CD4-positive, alpha-beta T cell treated with Interleukin-4 for 1 hour (primary cell): ENCODE data around the gene CYP26A1.

Experiments used
- DNase-seq, 2 donors: peaks; one replicate each; pipeline ENCODE4 v3.0.0-alpha.2; 2020 to 2022

Gene CYP26A1

DNA sequence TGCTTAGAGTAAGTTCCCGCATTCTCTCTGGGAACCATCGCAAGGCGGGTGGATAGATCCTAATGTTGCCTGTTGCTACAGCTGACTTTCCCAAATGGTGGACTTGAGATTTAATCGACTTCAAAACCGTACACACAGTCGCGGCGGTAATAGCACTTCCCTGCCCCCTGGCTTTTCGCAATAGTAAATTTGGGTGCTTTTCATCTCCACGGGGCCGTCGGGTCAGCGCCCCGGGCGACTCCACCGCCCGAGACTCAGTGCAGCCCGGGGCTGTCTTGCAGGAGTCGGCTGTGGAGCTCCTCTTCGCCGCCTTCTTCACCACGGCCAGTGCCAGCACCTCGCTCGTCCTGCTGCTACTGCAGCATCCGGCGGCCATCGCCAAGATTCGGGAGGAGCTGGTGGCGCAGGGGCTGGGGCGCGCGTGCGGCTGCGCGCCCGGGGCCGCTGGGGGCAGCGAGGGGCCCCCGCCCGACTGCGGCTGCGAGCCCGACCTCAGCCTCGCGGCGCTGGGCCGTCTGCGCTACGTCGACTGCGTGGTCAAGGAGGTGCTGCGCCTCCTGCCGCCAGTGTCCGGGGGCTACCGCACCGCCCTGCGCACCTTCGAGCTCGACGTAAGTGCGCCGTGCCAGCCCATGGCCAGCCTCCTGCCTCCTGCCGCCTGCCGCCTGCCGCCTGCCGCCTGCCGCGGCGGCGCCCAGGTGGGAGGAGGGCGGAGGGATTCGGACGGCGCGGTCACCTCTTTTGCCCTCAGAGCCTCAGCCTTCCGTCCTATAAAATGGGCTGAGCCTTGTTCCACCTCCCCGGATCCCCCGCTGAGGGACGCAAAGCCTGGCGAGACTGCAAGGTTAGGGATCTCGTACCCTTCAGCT, 7.8 kb upstream of the CYP26A1 start:
- no peak for DNase-seq

DNA sequence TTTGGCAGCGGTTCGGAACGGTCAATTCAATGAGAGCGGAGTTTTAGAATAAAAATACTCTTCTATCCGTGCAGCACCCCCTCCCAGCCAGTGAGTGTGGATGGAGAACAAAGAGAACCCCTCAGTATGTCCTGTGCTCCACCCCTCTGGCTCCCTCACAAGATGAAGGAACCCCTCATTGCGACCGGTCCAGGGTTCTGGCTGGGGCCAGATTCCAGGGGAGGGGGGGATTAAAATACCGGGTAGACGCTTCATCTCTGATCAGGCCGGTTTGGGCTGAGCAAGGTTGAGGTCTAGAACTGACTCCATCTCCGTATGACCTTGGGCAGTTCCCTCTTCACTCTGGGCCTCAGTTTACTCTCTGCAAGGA, 7.2 kb upstream of the CYP26A1 start:
- DNase-seq, result no peak

DNA sequence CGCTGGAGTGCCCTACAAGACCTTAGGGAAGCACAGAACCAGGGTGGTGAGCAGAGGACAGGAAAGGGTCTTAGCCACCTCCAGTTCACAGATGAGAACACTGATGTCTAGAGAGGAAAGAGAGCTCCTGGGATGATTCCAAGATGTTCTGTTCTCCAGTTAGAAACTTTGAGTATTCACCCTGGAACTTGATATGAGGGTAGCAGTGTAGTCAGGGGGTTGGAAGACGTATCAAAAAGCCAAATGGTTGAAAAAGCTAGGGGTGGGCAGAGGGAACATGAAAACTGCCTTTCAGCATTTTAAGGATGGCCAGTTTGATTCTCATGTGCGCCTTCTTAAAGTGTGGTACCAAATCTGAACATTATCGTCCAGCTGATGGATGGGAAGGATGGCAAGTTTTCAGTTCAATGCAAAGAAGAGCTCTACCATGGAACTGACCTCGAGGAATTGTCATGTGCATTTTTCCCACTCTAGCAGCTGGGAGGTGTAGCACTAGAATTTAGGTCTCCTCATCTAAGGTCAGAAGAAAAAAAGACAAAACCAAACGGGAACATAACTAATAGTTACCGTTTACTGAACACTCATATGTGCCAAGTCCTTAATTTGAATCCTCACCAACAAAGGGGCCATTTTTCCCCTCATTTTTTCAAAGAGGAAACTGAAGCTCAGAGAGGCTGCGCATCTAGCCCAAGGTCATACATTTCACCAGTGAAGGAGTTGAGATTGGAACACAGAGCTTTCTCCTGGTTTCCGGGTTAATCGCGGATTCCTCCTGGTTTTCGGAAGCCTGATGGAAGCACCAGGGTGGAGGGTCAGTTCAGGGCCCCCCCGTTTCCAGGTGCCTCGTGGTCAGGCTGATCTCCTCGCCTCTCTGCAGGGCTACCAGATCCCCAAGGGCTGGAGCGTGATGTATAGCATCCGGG, 6.0 kb upstream of the CYP26A1 start:
- no peak for DNase-seq

DNA sequence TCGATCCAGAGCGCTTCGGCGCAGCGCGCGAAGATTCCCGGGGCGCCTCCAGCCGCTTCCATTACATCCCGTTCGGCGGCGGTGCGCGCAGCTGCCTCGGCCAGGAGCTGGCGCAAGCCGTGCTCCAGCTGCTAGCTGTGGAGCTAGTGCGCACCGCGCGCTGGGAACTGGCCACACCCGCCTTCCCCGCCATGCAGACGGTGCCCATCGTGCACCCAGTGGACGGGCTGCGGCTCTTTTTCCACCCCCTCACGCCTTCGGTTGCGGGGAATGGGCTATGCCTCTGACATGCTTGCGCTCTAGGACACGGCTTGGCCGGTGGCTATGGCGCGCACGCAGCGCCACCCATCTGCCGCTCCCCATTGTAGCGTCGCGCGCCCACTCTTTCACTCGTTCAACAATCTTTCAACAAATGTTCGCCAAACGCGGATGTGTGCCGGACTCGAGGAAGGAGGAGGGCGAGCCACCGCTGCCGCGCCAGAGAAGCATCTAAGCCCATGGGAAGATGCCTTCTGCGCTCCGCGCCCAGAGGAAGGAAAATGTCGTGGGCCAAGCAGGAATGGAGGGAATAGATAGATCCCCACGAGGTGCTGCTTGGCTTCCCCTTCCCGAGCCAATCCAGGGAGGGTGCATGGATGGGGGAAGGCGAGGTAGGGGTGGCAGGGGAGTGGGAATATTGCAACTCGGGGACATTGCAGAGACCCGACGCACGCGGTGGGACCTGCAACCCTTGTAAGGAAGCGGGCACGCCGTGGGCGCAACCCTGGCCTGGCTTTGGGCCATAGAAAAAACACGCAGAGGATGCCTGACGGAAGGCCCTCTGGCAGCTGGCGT, 5.1 kb upstream of the CYP26A1 start:
- DNase-seq, result no peak

DNA sequence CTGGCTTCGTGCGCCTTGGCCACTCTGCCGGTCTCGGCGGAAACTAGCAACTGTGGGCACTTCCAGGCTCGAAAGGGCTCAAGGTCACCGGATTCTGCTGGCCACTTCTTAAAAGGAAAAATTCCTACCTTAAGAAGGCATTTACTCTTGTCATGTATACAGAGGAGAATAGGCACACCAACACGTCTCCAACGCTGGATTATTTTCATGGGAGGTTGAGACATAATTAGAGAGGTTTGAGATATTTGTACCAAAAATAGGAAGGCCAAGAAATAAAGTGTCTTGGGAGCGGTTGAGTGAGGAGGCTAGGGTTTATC, 4.5 kb upstream of the CYP26A1 start:
- DNase-seq, result no peak

DNA sequence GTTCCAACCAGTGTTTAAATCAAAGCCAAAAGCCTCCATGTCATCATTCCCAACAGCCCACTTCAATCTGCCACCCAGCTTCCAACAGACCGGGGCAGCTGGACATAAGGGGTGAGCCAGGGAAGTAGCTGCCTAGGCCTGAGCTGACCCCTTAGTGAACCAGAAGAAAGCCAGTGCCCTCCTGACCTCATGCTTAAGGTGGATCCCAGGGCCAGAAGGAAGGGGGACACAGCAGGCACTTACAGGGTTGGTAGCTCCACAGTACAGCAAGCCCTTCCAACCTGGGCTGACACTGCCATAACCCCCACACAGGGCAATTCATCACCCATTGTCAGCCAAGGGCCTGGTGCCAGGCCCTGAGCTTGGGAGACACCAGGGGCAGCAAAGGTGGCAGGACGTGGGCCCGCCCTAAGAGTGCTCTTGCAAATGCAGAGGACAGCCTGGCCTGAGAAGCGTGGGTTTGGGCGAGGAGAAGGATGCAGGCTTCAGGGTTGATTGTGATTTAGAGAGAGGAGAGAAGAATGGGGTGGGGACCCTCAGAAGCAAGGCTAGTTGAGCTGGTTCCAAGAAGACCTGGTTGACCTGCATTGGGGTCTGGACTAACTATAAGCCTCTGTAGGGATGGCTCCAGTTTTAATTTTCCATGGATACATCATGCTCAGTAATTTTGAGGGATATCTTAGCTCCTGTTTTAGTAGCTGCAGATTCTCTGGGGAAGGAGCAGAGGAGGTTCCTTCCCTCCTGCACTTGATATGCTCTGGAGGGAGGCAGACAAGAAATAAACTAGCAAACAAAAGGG, 3.1 kb upstream of the CYP26A1 start:
- DNase-seq, result no peak

DNA sequence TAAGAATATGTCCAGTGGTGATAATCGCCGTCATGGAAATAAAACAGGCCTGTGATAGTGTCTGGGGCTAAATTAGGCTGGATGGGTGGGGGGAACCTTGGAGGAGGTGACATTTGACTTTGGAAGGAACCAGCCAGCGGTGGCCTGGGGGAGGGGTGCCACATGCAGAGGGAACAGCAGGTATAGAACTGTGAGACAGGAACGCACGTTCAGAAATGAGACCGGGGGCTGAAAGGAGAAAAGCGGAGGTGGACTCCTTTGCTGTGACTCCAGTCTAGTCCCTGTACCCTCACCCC, 2.6 kb upstream of the CYP26A1 start:
- DNase-seq, result no peak

DNA sequence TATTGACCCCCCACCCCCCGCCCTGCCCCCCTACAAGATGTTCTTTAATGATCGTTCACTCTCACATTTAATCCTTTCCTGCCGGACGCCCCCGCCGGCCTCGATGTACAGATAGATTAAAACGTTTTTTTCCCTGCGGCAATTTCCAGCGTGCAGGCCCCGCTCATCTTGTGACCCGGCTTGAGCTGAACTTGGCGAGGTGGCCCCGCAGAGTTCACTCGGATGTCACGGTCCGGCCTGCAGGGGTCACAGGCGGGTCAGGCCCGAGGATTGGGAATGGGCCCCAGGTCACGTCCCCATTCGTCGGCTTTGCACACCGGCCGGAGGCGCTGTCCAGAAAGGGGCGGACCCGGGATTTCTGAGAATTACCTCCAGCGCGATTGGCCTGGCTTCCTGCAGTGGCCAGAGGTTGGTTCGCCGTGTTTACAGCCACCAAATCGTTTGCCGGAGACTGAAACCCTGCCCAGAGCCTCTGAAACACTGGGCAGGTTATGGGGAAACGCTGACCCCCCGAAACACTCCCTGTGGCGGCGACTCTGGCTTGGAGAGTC, 1.9 kb upstream of the CYP26A1 start:
- DNase-seq, result no peak

DNA sequence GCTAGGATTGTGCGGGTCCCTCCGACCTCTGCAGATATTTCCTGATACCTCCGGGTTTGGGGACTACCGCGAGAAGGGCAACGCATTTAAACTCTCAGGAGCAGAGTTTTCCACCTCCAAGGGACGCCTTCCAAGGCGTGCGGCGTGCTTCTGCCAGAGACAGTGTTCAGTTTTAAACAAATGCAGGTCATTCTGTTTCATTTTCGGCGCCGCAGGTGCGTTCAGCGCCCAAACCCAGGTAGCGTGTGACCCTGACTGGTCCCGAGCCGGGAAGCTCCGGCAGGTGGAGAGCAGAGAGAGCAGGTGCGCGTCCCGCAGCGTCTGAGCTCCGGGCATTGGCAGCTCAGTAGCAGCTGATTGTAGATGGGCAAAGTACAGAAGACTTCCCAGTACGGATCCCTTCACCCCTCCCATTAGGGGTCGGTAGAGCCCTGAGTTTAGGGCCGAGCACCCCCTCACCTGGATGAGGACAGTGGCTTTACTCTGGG, 1.4 kb upstream of the CYP26A1 start:
- DNase-seq, result no peak

DNA sequence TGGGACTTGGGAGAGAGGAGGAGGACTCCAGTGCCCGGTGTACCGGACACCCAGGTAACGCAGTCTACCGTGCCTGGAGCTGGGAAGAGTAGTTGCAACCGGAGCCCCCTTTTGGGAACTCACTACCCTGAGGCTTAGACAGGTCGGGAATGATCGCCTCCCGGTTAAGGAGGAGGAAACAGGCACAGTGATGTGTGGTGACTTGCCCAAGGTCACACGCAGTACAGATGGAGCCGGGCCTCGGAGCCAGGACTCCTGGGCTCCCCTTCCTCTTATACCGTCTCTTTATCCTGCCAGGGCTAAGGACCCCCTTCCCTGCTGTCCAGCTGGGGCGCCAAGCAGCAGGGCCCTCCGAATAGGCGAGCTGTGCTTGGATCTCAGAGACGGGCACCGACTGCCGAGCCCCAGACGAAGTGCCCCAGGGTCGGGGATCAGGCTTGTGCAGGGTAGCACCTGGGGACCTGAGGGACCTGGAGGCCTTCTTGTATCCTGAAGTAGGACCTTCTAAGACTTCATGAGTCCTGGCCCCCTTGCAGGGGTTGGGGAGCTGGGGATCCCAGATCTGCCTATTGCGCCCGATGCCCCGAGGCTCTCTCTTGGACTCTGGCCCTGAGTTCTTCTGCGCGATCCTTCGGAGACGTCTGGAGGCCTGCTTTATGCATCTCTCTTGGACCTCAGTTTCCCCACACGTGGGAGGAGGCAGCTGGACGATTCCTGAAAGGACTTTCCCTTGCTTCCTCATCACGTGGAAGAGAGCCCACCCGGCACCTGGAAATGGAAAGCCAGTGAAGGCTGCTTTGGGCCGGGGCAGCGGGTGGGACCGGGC, 767 bp upstream of the CYP26A1 start:
- DNase-seq, result no peak

DNA sequence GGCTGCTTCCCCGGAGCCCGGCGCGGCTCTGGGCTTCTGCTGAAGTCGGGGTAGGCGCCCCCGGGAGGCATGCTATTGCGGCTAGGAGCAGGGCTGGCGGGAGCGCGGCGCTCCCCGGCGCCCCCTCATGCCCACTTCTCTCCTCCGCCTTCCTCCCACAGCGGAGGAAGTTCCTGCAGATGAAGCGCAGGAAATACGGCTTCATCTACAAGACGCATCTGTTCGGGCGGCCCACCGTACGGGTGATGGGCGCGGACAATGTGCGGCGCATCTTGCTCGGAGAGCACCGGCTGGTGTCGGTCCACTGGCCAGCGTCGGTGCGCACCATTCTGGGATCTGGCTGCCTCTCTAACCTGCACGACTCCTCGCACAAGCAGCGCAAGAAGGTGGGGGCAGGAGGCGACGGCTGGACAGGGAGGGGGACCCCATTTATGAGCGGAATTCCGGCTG, 479 bp downstream of the CYP26A1 start:
- no peak for DNase-seq

DNA sequence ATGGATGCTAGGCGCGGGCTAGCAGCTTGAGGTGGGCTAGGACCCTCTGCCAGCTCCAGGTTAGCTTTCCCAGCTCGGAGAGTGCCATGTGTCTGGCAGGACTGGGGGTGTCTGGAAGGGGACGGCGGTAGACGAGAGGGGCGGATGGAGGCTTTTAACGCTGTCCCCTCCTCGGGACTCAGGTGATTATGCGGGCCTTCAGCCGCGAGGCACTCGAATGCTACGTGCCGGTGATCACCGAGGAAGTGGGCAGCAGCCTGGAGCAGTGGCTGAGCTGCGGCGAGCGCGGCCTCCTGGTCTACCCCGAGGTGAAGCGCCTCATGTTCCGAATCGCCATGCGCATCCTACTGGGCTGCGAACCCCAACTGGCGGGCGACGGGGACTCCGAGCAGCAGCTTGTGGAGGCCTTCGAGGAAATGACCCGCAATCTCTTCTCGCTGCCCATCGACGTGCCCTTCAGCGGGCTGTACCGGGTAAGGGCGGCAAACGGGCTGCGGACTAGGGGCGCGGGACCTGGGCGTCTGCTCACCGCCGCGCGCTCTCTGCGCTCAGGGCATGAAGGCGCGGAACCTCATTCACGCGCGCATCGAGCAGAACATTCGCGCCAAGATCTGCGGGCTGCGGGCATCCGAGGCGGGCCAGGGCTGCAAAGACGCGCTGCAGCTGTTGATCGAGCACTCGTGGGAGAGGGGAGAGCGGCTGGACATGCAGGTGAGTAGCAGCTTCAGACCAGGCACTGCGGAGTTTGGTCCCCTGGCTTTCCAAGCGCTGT, 1.1 kb downstream of the CYP26A1 start:
- no peak for DNase-seq

DNA sequence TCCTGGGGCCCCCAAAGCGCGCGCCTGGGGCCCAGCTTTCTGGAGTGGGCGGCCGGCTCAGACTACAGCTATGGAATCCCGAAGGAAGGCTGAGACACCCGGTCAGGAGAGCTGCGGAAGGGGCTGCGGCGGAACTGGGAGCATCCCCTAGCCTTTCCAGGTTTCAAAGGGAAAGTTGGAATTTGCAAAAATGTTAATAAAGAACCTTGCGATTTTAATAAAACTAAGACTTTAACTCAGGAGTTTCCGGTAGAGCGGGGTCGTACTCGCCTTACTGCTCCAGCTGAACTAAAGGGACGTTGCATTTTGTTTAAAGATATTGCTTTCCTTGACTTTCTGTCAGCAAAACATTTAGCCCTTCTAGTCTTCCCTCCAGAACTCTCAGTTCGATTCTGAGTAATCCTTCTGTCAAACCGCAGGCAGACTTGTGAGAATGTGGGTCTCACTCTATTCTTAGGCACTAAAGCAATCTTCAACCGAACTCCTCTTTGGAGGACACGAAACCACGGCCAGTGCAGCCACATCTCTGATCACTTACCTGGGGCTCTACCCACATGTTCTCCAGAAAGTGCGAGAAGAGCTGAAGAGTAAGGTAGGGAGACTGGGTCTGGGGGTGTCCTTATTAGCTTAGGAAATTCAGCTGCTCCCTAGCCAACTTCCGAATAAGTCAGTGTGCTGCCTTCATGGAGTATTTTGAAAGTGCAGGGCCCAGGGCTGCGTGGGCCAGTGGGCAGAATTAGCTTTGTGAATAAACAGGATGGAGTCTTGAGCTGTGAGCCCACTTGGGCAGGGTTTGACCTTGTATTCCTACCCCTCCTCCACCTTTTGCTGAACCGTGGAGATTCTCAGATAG, 1.9 kb downstream of the CYP26A1 start:
- DNase-seq, result no peak

DNA sequence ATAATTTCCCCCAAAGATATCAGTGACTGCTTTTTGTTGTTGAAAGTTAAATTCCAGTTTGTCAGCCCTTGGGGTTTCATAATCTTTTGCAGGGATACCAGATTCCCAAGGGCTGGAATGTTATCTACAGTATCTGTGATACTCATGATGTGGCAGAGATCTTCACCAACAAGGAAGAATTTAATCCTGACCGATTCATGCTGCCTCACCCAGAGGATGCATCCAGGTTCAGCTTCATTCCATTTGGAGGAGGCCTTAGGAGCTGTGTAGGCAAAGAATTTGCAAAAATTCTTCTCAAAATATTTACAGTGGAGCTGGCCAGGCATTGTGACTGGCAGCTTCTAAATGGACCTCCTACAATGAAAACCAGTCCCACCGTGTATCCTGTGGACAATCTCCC, 3.2 kb downstream of the CYP26A1 start:
- no peak for DNase-seq

DNA sequence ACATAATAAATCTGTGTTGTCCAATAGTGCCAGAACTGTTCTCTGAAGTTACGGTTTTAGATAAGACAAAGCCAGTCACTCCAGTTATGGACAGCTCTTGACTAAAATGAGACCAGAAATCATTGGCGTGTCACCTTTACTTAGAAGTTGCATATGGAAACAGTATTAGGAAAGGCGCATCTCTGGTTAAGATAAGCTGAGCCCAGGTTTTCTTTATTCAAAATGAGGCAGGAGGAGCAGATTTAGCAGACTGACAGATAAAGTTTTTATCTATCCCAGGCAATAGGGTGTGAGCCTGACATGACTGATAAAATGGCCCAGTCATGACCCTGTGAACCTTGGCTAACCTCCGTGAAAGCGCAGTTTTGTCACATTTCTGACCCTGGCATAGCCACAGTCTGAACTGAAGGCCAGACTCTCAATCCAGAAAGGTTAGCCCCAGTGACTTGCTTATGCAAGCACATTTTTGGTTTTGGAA, 4.2 kb downstream of the CYP26A1 start:
- DNase-seq, result no peak

DNA sequence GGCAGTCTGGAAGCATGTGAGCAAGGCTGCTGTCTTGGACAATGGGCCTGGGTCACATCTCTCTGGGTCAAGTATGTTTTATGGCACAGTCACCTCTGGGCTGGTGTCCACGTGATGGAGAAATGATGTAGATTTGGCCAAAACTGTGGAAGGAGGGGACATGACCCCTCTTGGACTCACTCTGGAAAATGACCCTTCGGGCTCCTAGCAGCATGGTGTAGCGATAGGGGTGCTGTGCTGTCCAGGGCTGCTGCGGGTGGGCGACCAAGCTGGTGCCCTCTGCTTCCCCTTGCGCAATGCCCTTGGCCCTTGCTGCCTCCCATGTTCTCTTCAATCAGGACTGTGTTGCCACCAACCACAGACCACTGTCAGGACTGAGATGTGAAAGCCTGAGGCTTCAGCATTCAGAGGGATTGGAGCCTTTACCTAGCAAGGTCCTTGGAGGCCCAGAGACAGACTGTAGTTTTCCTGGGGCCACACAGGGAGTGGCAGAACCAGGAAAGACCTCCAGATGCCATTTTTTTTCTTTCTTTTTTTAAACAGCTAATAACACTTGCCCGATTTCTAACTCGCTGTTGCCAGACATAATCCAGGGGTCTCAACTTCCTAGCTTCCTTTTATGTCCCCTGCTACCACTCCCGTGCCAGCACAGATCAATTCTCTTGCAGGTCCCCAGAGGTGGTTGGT, 6.1 kb downstream of the CYP26A1 start:
- DNase-seq, result no peak

DNA sequence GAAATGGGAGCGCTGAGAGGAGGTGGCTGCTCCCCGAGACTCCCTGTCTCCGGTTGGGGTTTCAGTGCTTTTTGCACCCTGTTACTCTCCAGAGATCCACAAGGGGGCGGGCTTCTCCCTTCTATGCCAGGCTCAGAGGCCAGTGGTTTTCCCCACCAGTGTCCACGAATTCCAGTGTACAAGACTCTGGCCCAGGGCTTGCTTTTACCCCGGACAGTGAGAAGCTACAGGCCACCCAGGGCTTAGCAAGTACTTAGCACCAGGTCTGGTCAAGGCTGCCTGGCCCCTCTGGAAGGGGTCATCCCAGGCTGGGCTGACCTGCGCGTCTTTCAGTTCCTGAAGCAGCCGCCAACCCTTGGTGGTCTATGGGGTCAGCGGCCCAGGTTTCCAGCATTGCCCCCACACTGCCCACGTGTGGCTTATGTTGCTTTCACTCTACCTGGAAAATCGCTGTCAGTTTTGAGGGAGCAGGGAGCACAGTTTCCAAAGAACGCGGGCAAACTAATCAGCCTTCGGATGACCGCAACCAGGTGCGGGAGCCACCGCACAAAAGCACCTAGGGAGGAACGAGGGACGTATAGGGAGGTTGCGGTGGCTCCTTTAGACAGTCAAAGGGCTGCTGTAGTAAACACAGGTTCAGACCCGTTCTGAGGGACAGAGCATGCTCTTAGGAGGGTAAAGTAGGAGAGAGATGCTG, 6.8 kb downstream of the CYP26A1 start:
- peak; percentile 38 to 47 for DNase-seq

DNA sequence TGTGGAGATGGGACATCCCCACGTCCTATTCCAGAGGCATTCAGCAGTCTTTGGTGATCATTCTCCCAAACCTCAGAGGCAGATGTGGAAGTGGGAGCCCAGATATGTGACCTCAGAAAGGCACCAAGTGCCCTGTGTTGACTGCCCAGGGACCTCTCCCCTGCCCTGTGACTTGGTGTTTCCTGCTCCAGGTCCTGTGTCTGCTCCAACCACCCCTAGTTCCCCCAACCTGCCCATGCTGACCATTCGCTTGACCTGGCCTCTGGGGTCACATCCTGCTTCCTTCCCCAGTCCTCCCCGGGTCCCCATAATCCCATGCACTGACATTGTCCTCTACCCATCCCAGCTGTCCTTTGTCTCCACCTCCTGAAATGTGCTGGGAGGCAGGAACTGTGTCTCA, 7.6 kb downstream of the CYP26A1 start:
- no peak for DNase-seq
